ENCODE measurements around the gene DDIT4.

Gene DDIT4

GRCh38 chr10:72318418-72319262 lies 44.9 kb downstream of the DDIT4 start (continued):
- TF ChIP-seq ISL1 (CRISPR knock-in tag; IDR thresholded peaks at IDR 0.05) (no peak), ZFP30 (CRISPR knock-in tag; IDR thresholded peaks at IDR 0.05) (no peak), ZNF70 (CRISPR knock-in tag; IDR thresholded peaks at IDR 0.05) (no peak), OSR1 (CRISPR knock-in tag; IDR thresholded peaks at IDR 0.05) (no peak), TOX (CRISPR knock-in tag; IDR thresholded peaks at IDR 0.05; ENCODE audit: borderline replicate concordance) (no peak), BACH2 (CRISPR knock-in tag; IDR thresholded peaks at IDR 0.05; ENCODE audit: borderline replicate concordance) (no peak), CREB5 (CRISPR knock-in tag; IDR thresholded peaks at IDR 0.05; ENCODE audit: low read depth) (no peak)

- no peak for TF ChIP-seq PPARA (CRISPR knock-in tag; IDR thresholded peaks at IDR 0.05; ENCODE audit: borderline replicate concordance)
- TF ChIP-seq SNAI2 (CRISPR knock-in tag; IDR thresholded peaks at IDR 0.05) = no peak
- TF ChIP-seq POU6F1 (CRISPR knock-in tag; IDR thresholded peaks at IDR 0.05; ENCODE audit: borderline replicate concordance, low read depth) = no peak
- TF ChIP-seq ZNF70 (CRISPR knock-in tag; IDR thresholded peaks at IDR 0.05) = no peak
- no peak for TF ChIP-seq GLIS3 (CRISPR knock-in tag; IDR thresholded peaks at IDR 0.05)
- no peak for TF ChIP-seq ESRRG (CRISPR knock-in tag; IDR thresholded peaks at IDR 0.05)
- TF ChIP-seq TSHZ2 (CRISPR knock-in tag; IDR thresholded peaks at IDR 0.05) = 0 out of 2 replicates have a peak, but pooled peaks have one; percentile 47
- TF ChIP-seq ZFP3 (CRISPR knock-in tag; IDR thresholded peaks at IDR 0.05) = 0 out of 2 replicates have a peak, but pooled peaks have one; percentile 11
- peak; percentile 64 for ATAC-seq
Observed at GRCh38 chr10:72319416-72320254, 45.9 kb downstream of the DDIT4 start.

GRCh38 chr10:72320676-72321247 lies 47.0 kb downstream of the DDIT4 start:
- ATAC-seq = peak; percentile 86
- TF ChIP-seq CREB5 (CRISPR knock-in tag; IDR thresholded peaks at IDR 0.05; ENCODE audit: low read depth) (no peak; the same call in 1 of the 2 replicates), GLIS3 (CRISPR knock-in tag; IDR thresholded peaks at IDR 0.05) (no peak), ZC3H10 (CRISPR knock-in tag; IDR thresholded peaks at IDR 0.05) (no peak), ZNF8 (CRISPR knock-in tag; IDR thresholded peaks at IDR 0.05) (no peak), ZFP30 (CRISPR knock-in tag; IDR thresholded peaks at IDR 0.05) (0 out of 2 replicates have a peak, but pooled peaks have one; percentile 22), RARB (CRISPR knock-in tag; IDR thresholded peaks at IDR 0.05) (no peak), ESRRG (CRISPR knock-in tag; IDR thresholded peaks at IDR 0.05) (no peak), POU6F1 (CRISPR knock-in tag; IDR thresholded peaks at IDR 0.05; ENCODE audit: borderline replicate concordance, low read depth) (no peak), PPARA (CRISPR knock-in tag; IDR thresholded peaks at IDR 0.05; ENCODE audit: borderline replicate concordance) (no peak), CSDC2 (CRISPR knock-in tag; IDR thresholded peaks at IDR 0.05) (0 out of 2 replicates have a peak, but pooled peaks have one; percentile 68), BACH2 (CRISPR knock-in tag; IDR thresholded peaks at IDR 0.05; ENCODE audit: borderline replicate concordance) (no peak), TCF4 (CRISPR knock-in tag; IDR thresholded peaks at IDR 0.05; ENCODE audit: borderline replicate concordance) (peak; percentile 73), TOX (CRISPR knock-in tag; IDR thresholded peaks at IDR 0.05; ENCODE audit: borderline replicate concordance) (no peak), CSRNP3 (CRISPR knock-in tag; IDR thresholded peaks at IDR 0.05) (no peak), ZNF70 (CRISPR knock-in tag; IDR thresholded peaks at IDR 0.05) (peak; percentile 56; the same call in 1 of the 2 replicates), ARNTL (CRISPR knock-in tag; IDR thresholded peaks at IDR 0.05; ENCODE audit: borderline replicate concordance, low read depth) (no peak), ISL1 (CRISPR knock-in tag; IDR thresholded peaks at IDR 0.05) (peak; percentile 58; the same call in 1 of the 2 replicates), OSR1 (CRISPR knock-in tag; IDR thresholded peaks at IDR 0.05) (no peak), SNAI2 (CRISPR knock-in tag; IDR thresholded peaks at IDR 0.05) (0 out of 2 replicates have a peak, but pooled peaks have one; percentile 67)

Data from SK-N-SH treated with all-trans-retinoic acid at 6 μM for 48 hours (cell line).